ENCODE data around the gene OPCML. TPM values are rescaled to one million over a fixed set of nuclear protein-coding genes. Genes with fewer than 3 reads are reported as not detected.

Gene OPCML
- polyA plus RNA-seq, 1 donor from 2014 or later = 11.6 TPM

- Histone ChIP-seq H3K9me2 (ENCODE audit: insufficient read depth, low read length) (no peaks in the 10 kb centered on the region), H3K4me3 (ENCODE audit: low read length) (no peak overlapping the region)
Observed at GRCh38 chr11:133331031-133331430, 201.3 kb downstream of the OPCML start.

GRCh38 chr11:133326849-133327248 lies 205.5 kb downstream of the OPCML start:
- Histone ChIP-seq H4K20me1 (ENCODE audit: insufficient read depth) (no peaks in the 10 kb centered on the region), H3F3A (ENCODE audit: insufficient read depth, low read length, poor library complexity, severe bottlenecking) (no peaks in the 10 kb centered on the region), H3K9ac (ENCODE audit: low read length) (no peak overlapping the region), H3K36me3 (ENCODE audit: insufficient read depth, low read length) (no peaks in the 10 kb centered on the region), H3K27me3 (ENCODE audit: insufficient read depth, low read depth, low read length) (no peaks in the 10 kb centered on the region), H2AFZ (ENCODE audit: low read depth, low read length) (no peak overlapping the region), H3K4me2 (ENCODE audit: low read length) (no peak overlapping the region), H3K79me2 (replicated peaks; ENCODE audit: insufficient read depth, low read length) (no peaks in the 10 kb centered on the region), H3K27ac (ENCODE audit: low read length) (no peak overlapping the region), H3K9me2 (ENCODE audit: insufficient read depth, low read length) (no peaks in the 10 kb centered on the region), H3K4me3 (ENCODE audit: low read length) (no peak overlapping the region), H3K9me3 (ENCODE audit: low read length) (no peaks in the 10 kb centered on the region)
- TF ChIP-seq RAD21 (conservative IDR thresholded peaks at IDR 0.05) = no peak
- TF ChIP-seq EZH2 (IDR thresholded peaks at IDR 0.05; ENCODE audit: borderline replicate concordance, insufficient read depth, low read length, poor library complexity, severe bottlenecking) = no peak
- no peak for TF ChIP-seq POLR2AphosphoS5 (IDR thresholded peaks at IDR 0.05)
- TF ChIP-seq CTCF (IDR thresholded peaks at IDR 0.05; ENCODE audit: poor library complexity, severe bottlenecking) = no peak
- TF ChIP-seq SMC3 (conservative IDR thresholded peaks at IDR 0.05; ENCODE audit: poor library complexity) = no peak
- no peak for TF ChIP-seq REST (IDR thresholded peaks at IDR 0.05; ENCODE audit: borderline replicate concordance)
- TF ChIP-seq MXI1 (conservative IDR thresholded peaks at IDR 0.05; ENCODE audit: poor library complexity, severe bottlenecking) = no peak

More at GRCh38 chr11:133331031-133331430, 201.3 kb downstream of the OPCML start:
- Histone ChIP-seq H3K27me3 (ENCODE audit: insufficient read depth, low read depth, low read length) (no peaks in the 10 kb centered on the region), H2AFZ (ENCODE audit: low read depth, low read length) (no peak overlapping the region), H3K79me2 (replicated peaks; ENCODE audit: insufficient read depth, low read length) (no peaks in the 10 kb centered on the region), H3F3A (ENCODE audit: insufficient read depth, low read length, poor library complexity, severe bottlenecking) (no peaks in the 10 kb centered on the region), H4K20me1 (ENCODE audit: insufficient read depth) (no peaks in the 10 kb centered on the region), H3K36me3 (ENCODE audit: insufficient read depth, low read length) (no peaks in the 10 kb centered on the region), H3K9ac (ENCODE audit: low read length) (no peak overlapping the region), H3K27ac (ENCODE audit: low read length) (no peak overlapping the region), H3K9me3 (ENCODE audit: low read length) (no peaks in the 10 kb centered on the region), H3K4me2 (ENCODE audit: low read length) (no peak overlapping the region)
- no peak for TF ChIP-seq REST (IDR thresholded peaks at IDR 0.05; ENCODE audit: borderline replicate concordance)
- TF ChIP-seq SMC3 (conservative IDR thresholded peaks at IDR 0.05; ENCODE audit: poor library complexity) = no peak
- TF ChIP-seq POLR2AphosphoS5 (IDR thresholded peaks at IDR 0.05) = no peak
- TF ChIP-seq RAD21 (conservative IDR thresholded peaks at IDR 0.05) = no peak
- no peak for TF ChIP-seq CTCF (IDR thresholded peaks at IDR 0.05; ENCODE audit: poor library complexity, severe bottlenecking)
- TF ChIP-seq EP300 (conservative IDR thresholded peaks at IDR 0.05; ENCODE audit: poor library complexity, severe bottlenecking) = no peak
- no peak for TF ChIP-seq TAF1 (IDR thresholded peaks at IDR 0.05; ENCODE audit: low read depth)
- TF ChIP-seq MXI1 (conservative IDR thresholded peaks at IDR 0.05; ENCODE audit: poor library complexity, severe bottlenecking) = no peak
